Trophoblast cell (in vitro differentiated cells and primary cell): ENCODE data around the gene ABLIM2.
"Not testable (repeated sequence)": the region's sequence is repeated elsewhere in the genome, so short reads cannot be mapped to it uniquely, and the experiment has no call there.

Experiments used
- DNase-seq, 2 donors: peaks; one replicate each; pipeline ENCODE4 v3.0.0-alpha.2; 2016
- H2AFZ ChIP-seq: 2 replicates; pipeline ENCODE4 v1.6.1; 2013; ENCODE audit warnings: low read length, moderate library complexity, mild to moderate bottlenecking; ENCODE audit not compliant: insufficient read depth, poor library complexity
- H2AK5ac ChIP-seq: 2 replicates; pipeline ENCODE4 v1.6.1; 2013; ENCODE audit warnings: mild to moderate bottlenecking, low read length
- H2BK120ac ChIP-seq: 2 replicates; pipeline ENCODE4 v1.6.1; 2013; ENCODE audit warnings: low read length, mild to moderate bottlenecking, moderate library complexity; ENCODE audit not compliant: insufficient read depth, poor library complexity
- H2BK12ac ChIP-seq: 2 replicates; pipeline ENCODE4 v1.6.1; 2013; ENCODE audit warnings: mild to moderate bottlenecking, low read length, moderate library complexity
- H2BK5ac ChIP-seq: 2 replicates; pipeline ENCODE4 v1.6.1; 2013; ENCODE audit warnings: low read length, low read depth, moderate library complexity, mild to moderate bottlenecking; ENCODE audit not compliant: poor library complexity
- H3K14ac ChIP-seq: 2 replicates; pipeline ENCODE4 v1.6.1; 2013; ENCODE audit warnings: mild to moderate bottlenecking, low read length
- H3K18ac ChIP-seq: 2 replicates; pipeline ENCODE4 v1.6.1; 2013; ENCODE audit warnings: mild to moderate bottlenecking, low read length
- H3K23ac ChIP-seq: 2 replicates; pipeline ENCODE4 v1.6.1; 2013; ENCODE audit warnings: low read length
- H3K27ac ChIP-seq: 2 replicates; pipeline ENCODE4 v1.5.1; 2013; ENCODE audit warnings: low read depth, mild to moderate bottlenecking, inconsistent platforms, low read length, moderate library complexity
- H3K27me3 ChIP-seq: 2 replicates; pipeline ENCODE4 v1.6.1; 2013; ENCODE audit warnings: inconsistent platforms, mild to moderate bottlenecking, low read length, moderate library complexity; ENCODE audit not compliant: insufficient read depth
- H3K36me3 ChIP-seq, 2 experiments: 1 replicate in 1 of 2; 2 replicates in 1 of 2; pipeline ENCODE4 v1.6.1; 2013; ENCODE audit warnings: low read length in 2 of 2, mild to moderate bottlenecking in 2 of 2, moderate library complexity in 1 of 2; ENCODE audit not compliant: insufficient read depth in 2 of 2, control insufficient read depth in 1 of 2
- H3K4ac ChIP-seq: 2 replicates; pipeline ENCODE4 v1.6.1; 2013; ENCODE audit warnings: low read depth, mild to moderate bottlenecking, low read length, moderate library complexity
- H3K4me1 ChIP-seq, 2 experiments: 1 replicate in 1 of 2; 2 replicates in 1 of 2; pipeline ENCODE4 v1.6.1; 2013; ENCODE audit warnings: low read length in 2 of 2, mild to moderate bottlenecking in 2 of 2, moderate library complexity in 1 of 2; ENCODE audit not compliant: insufficient read depth in 2 of 2, control insufficient read depth in 1 of 2
- H3K4me2 ChIP-seq: 2 replicates; pipeline ENCODE4 v1.6.1; 2013; ENCODE audit warnings: inconsistent platforms, mild to moderate bottlenecking, low read length, moderate library complexity
- H3K4me3 ChIP-seq: 2 replicates; pipeline ENCODE4 v1.5.1; 2013; ENCODE audit warnings: mild to moderate bottlenecking, low read depth, low read length, inconsistent platforms
- H3K79me1 ChIP-seq: one replicate; pipeline ENCODE4 v1.6.1; 2013; ENCODE audit warnings: low read length
- H3K79me2 ChIP-seq: 2 replicates; pipeline ENCODE4 v1.6.1; 2013; ENCODE audit warnings: low read length, mild to moderate bottlenecking; ENCODE audit not compliant: control insufficient read depth, insufficient read depth, poor library complexity
- H3K9ac ChIP-seq: 2 replicates; pipeline ENCODE4 v1.6.1; 2013; ENCODE audit warnings: mild to moderate bottlenecking, low read length
- H3K9me3 ChIP-seq: 2 replicates; pipeline ENCODE4 v1.6.1; 2013; ENCODE audit warnings: low read depth, mild to moderate bottlenecking, control low read depth, inconsistent platforms, low read length; ENCODE audit not compliant: insufficient read depth
- H4K12ac ChIP-seq: 2 replicates; pipeline ENCODE4 v1.6.1; 2013; ENCODE audit warnings: low read depth, mild to moderate bottlenecking, low read length, moderate library complexity
- H4K8ac ChIP-seq: 2 replicates; pipeline ENCODE4 v1.6.1; 2013; ENCODE audit warnings: low read depth, mild to moderate bottlenecking, low read length, moderate library complexity
- H4K91ac ChIP-seq: one replicate; pipeline ENCODE4 v1.6.1; 2013; ENCODE audit warnings: low read depth, mild to moderate bottlenecking, low read length, moderate library complexity
- WGBS: extraction: QIAGEN DNeasy Blood & Tissue Kit; methylation state at CpG from one replicate; pipeline ENCODE4 v1.1.7; 2013; ENCODE audit warnings: missing lambda C conversion rate; ENCODE audit not compliant: insufficient read length, insufficient coverage; ENCODE audit errors: extremely low coverage; 5-methylcytosine and 5-hydroxymethylcytosine counted together

Gene ABLIM2

DNA sequence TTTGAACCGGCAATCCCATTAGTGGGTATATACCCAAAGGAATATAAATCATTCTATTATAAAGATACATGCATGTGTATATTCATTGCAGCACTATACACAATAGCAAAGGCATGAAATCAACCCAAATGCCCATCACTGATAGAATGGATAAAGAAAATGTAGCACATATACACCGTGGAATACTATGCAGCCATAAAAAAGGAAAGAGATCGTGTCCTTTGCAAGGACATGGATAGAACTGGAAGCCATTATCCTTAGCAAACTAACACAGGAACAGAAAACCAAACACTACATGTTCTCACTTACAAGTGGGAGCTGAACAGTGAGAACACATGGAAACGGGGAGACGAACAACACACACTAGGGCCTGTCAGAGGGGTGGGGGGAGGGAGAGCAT lies 18.9 kb downstream of the ABLIM2 start:
- not testable (repeated sequence) for H3K79me2 ChIP-seq, H4K12ac ChIP-seq, H4K91ac ChIP-seq, H4K8ac ChIP-seq, H2BK120ac ChIP-seq, H3K4ac ChIP-seq, H2BK5ac ChIP-seq, H3K4me3 ChIP-seq, H3K18ac ChIP-seq, DNase-seq, H3K79me1 ChIP-seq, H3K36me3 ChIP-seq, H2AFZ ChIP-seq, H3K9me3 ChIP-seq, H3K4me2 ChIP-seq, H3K4me1 ChIP-seq, H3K9ac ChIP-seq, H2AK5ac ChIP-seq, H3K27ac ChIP-seq, H3K27me3 ChIP-seq, H2BK12ac ChIP-seq, H3K14ac ChIP-seq, H3K23ac ChIP-seq
- WGBS = no CpG with 5 or more reads among the region's 5 CpGs

DNA sequence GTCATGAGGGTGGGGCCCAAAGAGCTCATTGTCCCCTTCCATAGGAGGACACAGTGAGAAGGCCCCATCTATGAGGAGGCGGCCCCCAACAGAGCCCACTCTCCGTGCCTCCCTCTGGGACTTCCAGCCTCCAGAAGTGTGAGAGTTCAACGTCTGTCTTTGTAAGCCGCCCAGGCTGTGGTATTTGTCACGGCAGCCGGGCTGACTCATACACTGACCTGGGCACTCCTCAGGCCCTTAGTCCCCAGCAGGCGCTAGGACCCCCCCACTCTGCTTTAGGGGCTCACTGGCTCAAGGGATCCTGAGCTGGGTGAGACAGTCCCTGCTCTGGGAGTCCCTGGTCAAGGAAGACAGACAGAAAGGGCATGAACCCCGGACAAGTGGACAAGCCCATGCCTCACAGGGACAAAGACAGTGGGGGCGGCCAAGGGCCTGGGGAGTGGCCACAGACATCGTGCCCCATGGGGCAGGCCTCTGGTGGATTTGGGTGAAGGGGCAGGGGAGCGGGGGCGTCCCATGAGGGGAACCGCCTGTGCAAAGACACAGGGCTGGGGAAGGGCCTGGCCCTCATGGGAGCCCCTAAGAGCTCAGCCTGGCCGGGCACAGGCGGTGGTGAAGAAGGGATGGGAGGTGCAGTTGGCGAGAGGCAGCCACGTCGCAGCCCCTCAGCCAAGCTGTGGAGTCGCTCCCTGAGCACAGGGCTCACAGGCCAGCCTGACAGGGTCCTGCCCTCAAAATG lies 21.5 kb downstream of the ABLIM2 start:
- no peak overlapping the region for H3K9ac ChIP-seq
- H2BK5ac ChIP-seq = no peak overlapping the region

DNA sequence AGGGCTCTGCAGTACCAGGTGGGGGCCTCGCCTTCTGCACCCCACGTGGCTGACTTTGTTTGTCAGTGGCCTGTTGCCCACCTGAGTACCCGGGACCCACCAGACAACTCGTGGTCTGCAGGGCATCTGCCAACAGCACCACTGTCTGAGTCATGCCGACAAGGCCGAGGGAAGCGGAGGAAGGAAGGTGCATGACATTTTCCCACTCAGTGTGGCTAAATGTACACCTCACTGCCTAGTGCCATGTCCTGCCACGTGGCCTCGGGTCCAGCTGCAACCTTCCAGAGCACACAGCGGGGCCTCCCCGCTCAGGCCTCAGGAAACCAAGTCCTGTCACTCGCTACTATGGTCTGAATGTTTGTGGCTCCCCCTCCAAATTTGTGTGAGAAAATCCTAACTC lies 22.1 kb downstream of the ABLIM2 start:
- H2AFZ ChIP-seq = no peak overlapping the region
- no peaks in the 10 kb centered on the region for H3K27me3 ChIP-seq
- no peak overlapping the region for H2BK120ac ChIP-seq
- no peak overlapping the region for H2BK5ac ChIP-seq
- no peaks in the 10 kb centered on the region for H3K9me3 ChIP-seq
- no peak overlapping the region for H4K8ac ChIP-seq
- H3K18ac ChIP-seq = no peak overlapping the region
- no peaks in the 10 kb centered on the region for H3K36me3 ChIP-seq
- no peak overlapping the region for H3K23ac ChIP-seq
- WGBS = no CpG with 5 or more reads among the region's 12 CpGs
- H3K9ac ChIP-seq = no peak overlapping the region
- no peak overlapping the region for H4K91ac ChIP-seq
- no peaks in the 10 kb centered on the region for H3K79me2 ChIP-seq
- no peak overlapping the region for H3K27ac ChIP-seq
- no peak overlapping the region for H2AK5ac ChIP-seq
- H3K4me2 ChIP-seq = no peak overlapping the region
- H3K79me1 ChIP-seq = no peaks in the 10 kb centered on the region
- no peak overlapping the region for H4K12ac ChIP-seq
- no peak for DNase-seq
- H3K4me1 ChIP-seq = no peaks in the 10 kb centered on the region
- no peak overlapping the region for H2BK12ac ChIP-seq
- no peak overlapping the region for H3K4me3 ChIP-seq
- no peak overlapping the region for H3K14ac ChIP-seq
- no peak overlapping the region for H3K4ac ChIP-seq

More for the DNA sequence above, 21.5 kb downstream of the ABLIM2 start:
- DNase-seq = no peak
- no peak overlapping the region for H3K4me2 ChIP-seq
- H3K18ac ChIP-seq = no peak overlapping the region
- H2AFZ ChIP-seq = no peak overlapping the region
- no peaks in the 10 kb centered on the region for H3K79me1 ChIP-seq
- no peaks in the 10 kb centered on the region for H3K79me2 ChIP-seq
- no peaks in the 10 kb centered on the region for H3K27me3 ChIP-seq
- no peak overlapping the region for H4K91ac ChIP-seq
- H3K23ac ChIP-seq = no peak overlapping the region
- H3K14ac ChIP-seq = no peak overlapping the region
- WGBS = no CpG with 5 or more reads among the region's 19 CpGs
- H3K4ac ChIP-seq = no peak overlapping the region
- H2BK120ac ChIP-seq = no peak overlapping the region
- H4K8ac ChIP-seq = no peak overlapping the region
- no peak overlapping the region for H4K12ac ChIP-seq
- H3K27ac ChIP-seq = no peak overlapping the region
- H2BK12ac ChIP-seq = no peak overlapping the region
- no peaks in the 10 kb centered on the region for H3K9me3 ChIP-seq
- no peak overlapping the region for H2AK5ac ChIP-seq
- no peak overlapping the region for H3K4me3 ChIP-seq
- no peaks in the 10 kb centered on the region for H3K36me3 ChIP-seq
- no peaks in the 10 kb centered on the region for H3K4me1 ChIP-seq

DNA sequence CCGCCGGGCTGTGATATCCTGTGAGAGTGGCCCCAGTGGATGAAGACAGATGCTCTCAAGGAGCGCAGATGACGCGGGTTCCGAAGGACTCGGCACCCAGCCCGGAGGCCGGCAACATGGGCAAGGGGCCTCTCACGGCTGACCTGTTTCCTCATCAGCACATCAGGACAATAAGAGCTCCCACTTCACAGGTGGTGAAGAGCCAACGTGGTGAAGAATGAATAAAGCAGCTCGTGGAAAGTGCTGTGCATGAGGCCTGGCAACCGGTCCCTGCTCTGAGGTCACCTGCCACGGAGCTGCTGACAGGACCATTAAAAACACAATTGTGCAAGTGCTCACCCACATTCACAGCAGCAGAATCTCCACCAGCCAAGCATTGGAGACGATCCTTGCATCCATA lies 22.9 kb downstream of the ABLIM2 start:
- no peaks in the 10 kb centered on the region for H3K9me3 ChIP-seq

More for the DNA sequence above, 22.9 kb downstream of the ABLIM2 start:
- no peak overlapping the region for H3K23ac ChIP-seq
- H3K14ac ChIP-seq = no peak overlapping the region
- H3K9ac ChIP-seq = no peak overlapping the region
- H2BK12ac ChIP-seq = no peak overlapping the region
- H4K91ac ChIP-seq = no peak overlapping the region
- no peaks in the 10 kb centered on the region for H3K27me3 ChIP-seq
- no peak overlapping the region for H3K27ac ChIP-seq
- H3K4me1 ChIP-seq = no peaks in the 10 kb centered on the region
- H2AK5ac ChIP-seq = no peak overlapping the region
- H4K12ac ChIP-seq = no peak overlapping the region
- no peak overlapping the region for H3K18ac ChIP-seq
- no peak overlapping the region for H4K8ac ChIP-seq
- no peak overlapping the region for H2BK5ac ChIP-seq
- H3K79me2 ChIP-seq = no peaks in the 10 kb centered on the region
- no CpG with 5 or more reads among the region's 15 CpGs for WGBS
- H3K79me1 ChIP-seq = no peaks in the 10 kb centered on the region
- H3K4me3 ChIP-seq = no peak overlapping the region
- no peak overlapping the region for H3K4ac ChIP-seq
- no peak overlapping the region for H2AFZ ChIP-seq
- H2BK120ac ChIP-seq = no peak overlapping the region
- DNase-seq = no peak
- no peaks in the 10 kb centered on the region for H3K36me3 ChIP-seq
- H3K4me2 ChIP-seq = no peak overlapping the region
